ENCODE data around the gene FEZF2. TPM values are rescaled to one million over a fixed set of nuclear protein-coding genes. Genes with fewer than 3 reads are reported as not detected.

Gene FEZF2
- total and polyA plus RNA-seq, 7 experiments from 2014 or later = not detected

GRCh38 chr3:62364191-62364590, 9.2 kb downstream of the FEZF2 start:
- peaks cover 0 to 15% (median 4%) of the 10 kb centered on the region in 11 donors for H3K9me3 Mint-ChIP-seq
- Histone ChIP-seq H3K36me3 (ENCODE audit: control insufficient read depth in 2 of 3, insufficient read depth in 3 of 3, low read length in 3 of 3) (no peaks in the 10 kb centered on the region), H3K27ac (ENCODE audit: low read depth, low read length) (no peak overlapping the region), H3K27me3 (ENCODE audit: control insufficient read depth in 2 of 2, insufficient read depth in 2 of 2, low read length in 2 of 2) (peaks cover 0 to 4% of the 10 kb centered on the region in 2 donors), H3K4me3 (ENCODE audit: low read length) (no peak overlapping the region), H3K4me1 (ENCODE audit: control insufficient read depth in 2 of 2, insufficient read depth in 2 of 2, low read length in 2 of 2) (no peaks in the 10 kb centered on the region), H3K9me3 (ENCODE audit: control insufficient read depth in 2 of 3, low read length in 3 of 3) (no peaks in the 10 kb centered on the region)
- DNase-seq (no peak), ATAC-seq (no peak)
- H3K27ac Mint-ChIP-seq = no peak overlapping the region
- H3K4me1 Mint-ChIP-seq = peaks cover 0 to 6% (median 0%) of the 10 kb centered on the region in 7 donors
- H3K27me3 Mint-ChIP-seq = peaks cover 38 to 61% (median 54%) of the 10 kb centered on the region in 5 donors
- POLR2A ChIA-PET = no interaction called here
- CTCF ChIA-PET = no interaction called here
- H3K36me3 Mint-ChIP-seq = peaks cover 0 to 2% (median 0%) of the 10 kb centered on the region in 5 donors
- intact Hi-C loops (cut with micrococcal nuclease) = no loop called here
- no peak overlapping the region for H3K4me3 Mint-ChIP-seq

GRCh38 chr3:62363275-62363674, 10.1 kb downstream of the FEZF2 start:
- Histone ChIP-seq H3K4me3 (ENCODE audit: low read length) (no peak overlapping the region), H3K27me3 (ENCODE audit: control insufficient read depth in 2 of 2, insufficient read depth in 2 of 2, low read length in 2 of 2) (peaks cover 0 to 4% of the 10 kb centered on the region in 2 donors), H3K9me3 (ENCODE audit: control insufficient read depth in 2 of 3, low read length in 3 of 3) (no peaks in the 10 kb centered on the region), H3K27ac (ENCODE audit: low read depth, low read length) (no peak overlapping the region), H3K4me1 (ENCODE audit: control insufficient read depth in 2 of 2, insufficient read depth in 2 of 2, low read length in 2 of 2) (no peaks in the 10 kb centered on the region), H3K36me3 (ENCODE audit: control insufficient read depth in 2 of 3, insufficient read depth in 3 of 3, low read length in 3 of 3) (no peaks in the 10 kb centered on the region)
- peaks cover 31 to 59% (median 47%) of the 10 kb centered on the region in 5 donors for H3K27me3 Mint-ChIP-seq
- peaks cover 0 to 15% (median 4%) of the 10 kb centered on the region in 11 donors for H3K9me3 Mint-ChIP-seq
- intact Hi-C loops (cut with micrococcal nuclease) = no loop called here
- DNase-seq (no peak), ATAC-seq (no peak)
- no peak overlapping the region for H3K27ac Mint-ChIP-seq
- CTCF ChIA-PET = no interaction called here
- POLR2A ChIA-PET = no interaction called here
- H3K36me3 Mint-ChIP-seq = peaks cover 0 to 2% (median 0%) of the 10 kb centered on the region in 5 donors
- peaks cover 0 to 6% (median 0%) of the 10 kb centered on the region in 7 donors for H3K4me1 Mint-ChIP-seq
- no peak overlapping the region for H3K4me3 Mint-ChIP-seq

- ATAC-seq (no peak), DNase-seq (no peak)
- ChIA-PET POLR2A (no interaction called here), CTCF (no interaction called here)
- peaks cover 0 to 12% (median 4%) of the 10 kb centered on the region in 11 donors for H3K9me3 Mint-ChIP-seq
- intact Hi-C loops (cut with micrococcal nuclease) = no loop called here
- peaks cover 16 to 45% (median 33%) of the 10 kb centered on the region in 5 donors for H3K27me3 Mint-ChIP-seq
- H3K9me3 ChIP-seq (ENCODE audit: control insufficient read depth in 2 of 3, low read length in 3 of 3) = no peaks in the 10 kb centered on the region
- H3K4me3 ChIP-seq (ENCODE audit: low read length) = no peak overlapping the region
- H3K4me1 ChIP-seq (ENCODE audit: control insufficient read depth in 2 of 2, insufficient read depth in 2 of 2, low read length in 2 of 2) = no peaks in the 10 kb centered on the region
- H3K4me1 Mint-ChIP-seq = peaks cover 0 to 6% (median 0%) of the 10 kb centered on the region in 7 donors
- H3K27me3 ChIP-seq (ENCODE audit: control insufficient read depth in 2 of 2, insufficient read depth in 2 of 2, low read length in 2 of 2) = no peaks in the 10 kb centered on the region
- H3K27ac ChIP-seq (ENCODE audit: low read depth, low read length) = no peak overlapping the region
- no peak overlapping the region for H3K27ac Mint-ChIP-seq
- no peaks in the 10 kb centered on the region for H3K36me3 Mint-ChIP-seq
- no peaks in the 10 kb centered on the region for H3K36me3 ChIP-seq (ENCODE audit: control insufficient read depth in 2 of 3, insufficient read depth in 3 of 3, low read length in 3 of 3)
- H3K4me3 Mint-ChIP-seq = no peak overlapping the region
These were observed 11.5 kb downstream of the FEZF2 start for GRCh38 chr3:62361824-62362223.

- H3K36me3 ChIP-seq (ENCODE audit: control insufficient read depth in 2 of 3, insufficient read depth in 3 of 3, low read length in 3 of 3) = no peaks in the 10 kb centered on the region
- H3K4me3 Mint-ChIP-seq = no peak overlapping the region
- H3K4me1 Mint-ChIP-seq = peaks cover 0 to 6% (median 0%) of the 10 kb centered on the region in 7 donors
- H3K4me1 ChIP-seq (ENCODE audit: control insufficient read depth in 2 of 2, insufficient read depth in 2 of 2, low read length in 2 of 2) = no peaks in the 10 kb centered on the region
- no peak overlapping the region for H3K27ac ChIP-seq (ENCODE audit: low read depth, low read length)
- no peaks in the 10 kb centered on the region for H3K36me3 Mint-ChIP-seq
- H3K27me3 Mint-ChIP-seq = peaks cover 13 to 39% (median 29%) of the 10 kb centered on the region in 5 donors
- no peak overlapping the region for H3K4me3 ChIP-seq (ENCODE audit: low read length)
- H3K27me3 ChIP-seq (ENCODE audit: control insufficient read depth in 2 of 2, insufficient read depth in 2 of 2, low read length in 2 of 2) = no peaks in the 10 kb centered on the region
- H3K27ac Mint-ChIP-seq = no peak overlapping the region
- POLR2A ChIA-PET = no interaction called here
- ATAC-seq (no peak), DNase-seq (no peak)
- H3K9me3 Mint-ChIP-seq = peaks cover 0 to 12% (median 4%) of the 10 kb centered on the region in 11 donors
- intact Hi-C loops (cut with micrococcal nuclease) = no loop called here
- no peaks in the 10 kb centered on the region for H3K9me3 ChIP-seq (ENCODE audit: control insufficient read depth in 2 of 3, low read length in 3 of 3)
- CTCF ChIA-PET = no interaction called here
These were observed 12.1 kb downstream of the FEZF2 start for GRCh38 chr3:62361261-62361660.

- Mint-ChIP-seq H3K36me3 (no peaks in the 10 kb centered on the region), H3K4me1 (peaks cover 0 to 6% (median 0%) of the 10 kb centered on the region in 7 donors), H3K27ac (no peak overlapping the region), H3K4me3 (no peak overlapping the region), H3K9me3 (peaks cover 0 to 12% (median 2%) of the 10 kb centered on the region in 11 donors), H3K27me3 (peaks cover 0 to 26% (median 14%) of the 10 kb centered on the region in 5 donors)
- intact Hi-C loops (cut with micrococcal nuclease) = no loop called here
- POLR2A ChIA-PET = no interaction called here
- CTCF ChIA-PET = no interaction called here
- DNase-seq (no peak), ATAC-seq (no peak)
- H3K27me3 ChIP-seq (ENCODE audit: control insufficient read depth in 2 of 2, insufficient read depth in 2 of 2, low read length in 2 of 2) = no peaks in the 10 kb centered on the region
- no peaks in the 10 kb centered on the region for H3K9me3 ChIP-seq (ENCODE audit: control insufficient read depth in 2 of 3, low read length in 3 of 3)
- H3K4me1 ChIP-seq (ENCODE audit: control insufficient read depth in 2 of 2, insufficient read depth in 2 of 2, low read length in 2 of 2) = no peaks in the 10 kb centered on the region
- H3K4me3 ChIP-seq (ENCODE audit: low read length) = no peak overlapping the region
- no peaks in the 10 kb centered on the region for H3K36me3 ChIP-seq (ENCODE audit: control insufficient read depth in 2 of 3, insufficient read depth in 3 of 3, low read length in 3 of 3)
- no peak overlapping the region for H3K27ac ChIP-seq (ENCODE audit: low read depth, low read length)
These were observed 13.8 kb downstream of the FEZF2 start for GRCh38 chr3:62359531-62359930.

- POLR2A ChIA-PET = no interaction called here
- Mint-ChIP-seq H3K36me3 (no peaks in the 10 kb centered on the region), H3K9me3 (peaks cover 0 to 8% (median 0%) of the 10 kb centered on the region in 11 donors), H3K27ac (no peak overlapping the region), H3K4me1 (peaks cover 0 to 2% (median 0%) of the 10 kb centered on the region in 7 donors), H3K27me3 (peaks cover 0 to 16% (median 6%) of the 10 kb centered on the region in 5 donors), H3K4me3 (no peak overlapping the region)
- DNase-seq (no peak), ATAC-seq (no peak)
- H3K27ac ChIP-seq (ENCODE audit: low read depth, low read length) = no peak overlapping the region
- no peaks in the 10 kb centered on the region for H3K27me3 ChIP-seq (ENCODE audit: control insufficient read depth in 2 of 2, insufficient read depth in 2 of 2, low read length in 2 of 2)
- no peaks in the 10 kb centered on the region for H3K36me3 ChIP-seq (ENCODE audit: control insufficient read depth in 2 of 3, insufficient read depth in 3 of 3, low read length in 3 of 3)
- no peak overlapping the region for H3K4me3 ChIP-seq (ENCODE audit: low read length)
- no peaks in the 10 kb centered on the region for H3K4me1 ChIP-seq (ENCODE audit: control insufficient read depth in 2 of 2, insufficient read depth in 2 of 2, low read length in 2 of 2)
- CTCF ChIA-PET = no interaction called here
- H3K9me3 ChIP-seq (ENCODE audit: control insufficient read depth in 2 of 3, low read length in 3 of 3) = no peaks in the 10 kb centered on the region
- intact Hi-C loops (cut with micrococcal nuclease) = no loop called here
These were observed 17.0 kb downstream of the FEZF2 start for GRCh38 chr3:62356356-62356755.

- POLR2A ChIA-PET = no interaction called here
These were observed 17.6 kb downstream of the FEZF2 start for GRCh38 chr3:62355703-62356102.

More at GRCh38 chr3:62355703-62356102, 17.6 kb downstream of the FEZF2 start:
- intact Hi-C loops (cut with micrococcal nuclease) = no loop called here
- H3K27ac ChIP-seq (ENCODE audit: low read depth, low read length) = no peak overlapping the region
- H3K36me3 Mint-ChIP-seq = no peaks in the 10 kb centered on the region
- no peaks in the 10 kb centered on the region for H3K4me1 ChIP-seq (ENCODE audit: control insufficient read depth in 2 of 2, insufficient read depth in 2 of 2, low read length in 2 of 2)
- CTCF ChIA-PET = no interaction called here
- no peak overlapping the region for H3K27ac Mint-ChIP-seq
- no peak for ATAC-seq
- no peaks in the 10 kb centered on the region for H3K36me3 ChIP-seq (ENCODE audit: control insufficient read depth in 2 of 3, insufficient read depth in 3 of 3, low read length in 3 of 3)
- no peaks in the 10 kb centered on the region for H3K9me3 ChIP-seq (ENCODE audit: control insufficient read depth in 2 of 3, low read length in 3 of 3)
- no peak for DNase-seq
- no peak overlapping the region for H3K4me3 ChIP-seq (ENCODE audit: low read length)
- H3K27me3 ChIP-seq (ENCODE audit: control insufficient read depth in 2 of 2, insufficient read depth in 2 of 2, low read length in 2 of 2) = no peaks in the 10 kb centered on the region
- peaks cover 0 to 14% (median 3%) of the 10 kb centered on the region in 5 donors for H3K27me3 Mint-ChIP-seq
- no peaks in the 10 kb centered on the region for H3K4me1 Mint-ChIP-seq
- H3K9me3 Mint-ChIP-seq = peaks cover 0 to 4% (median 0%) of the 10 kb centered on the region in 11 donors
- no peak overlapping the region for H3K4me3 Mint-ChIP-seq
